ENCODE data around the gene ARHGAP24. TPM values are rescaled to one million over a fixed set of nuclear protein-coding genes. Genes with fewer than 3 reads are reported as not detected.
A peak's percentile ranks its signal among the peaks of the same experiment; 100 is the strongest.

Gene ARHGAP24
- total and polyA plus RNA-seq, 2 experiments from 2014 or later: 0.21 to 0.36 TPM

DNA sequence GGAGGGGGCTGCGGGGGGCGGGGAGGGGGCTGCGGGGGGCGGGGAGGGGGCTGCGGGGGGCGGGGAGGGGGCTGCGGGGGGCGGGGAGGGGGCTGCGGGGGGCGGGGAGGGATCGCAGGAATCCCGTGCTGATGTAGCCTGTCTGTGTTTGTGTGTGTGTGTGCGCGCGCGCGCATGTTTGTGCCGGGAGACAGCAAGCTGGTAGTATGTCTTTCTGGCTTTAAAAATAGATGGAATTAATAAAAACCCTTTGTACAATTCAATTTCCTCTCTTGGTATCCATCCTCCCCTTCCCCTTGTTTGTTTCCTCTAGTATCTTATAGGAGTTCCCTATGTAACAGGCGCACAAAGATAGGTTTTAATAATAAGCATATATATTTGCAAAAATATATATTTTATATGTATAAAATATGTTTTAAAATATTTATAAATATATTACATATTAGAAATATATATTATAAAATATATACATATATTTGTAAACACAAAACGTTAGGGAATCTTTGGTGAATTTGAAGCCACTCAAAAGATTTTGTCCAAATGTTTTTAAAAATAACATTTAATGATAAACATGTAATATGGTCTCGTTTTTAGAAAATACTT is 782 bp downstream of the ARHGAP24 start:
- TF ChIP-seq CTCF (conservative IDR thresholded peaks at IDR 0.05; ENCODE audit: low read depth in 2 of 2) (no peak), EZH2 (IDR thresholded peaks at IDR 0.05; ENCODE audit: low read depth, unreplicated experiment) (no peak), NANOG (IDR thresholded peaks at IDR 0.05; ENCODE audit: borderline replicate concordance) (no peak)
- peak overlapping the region; percentile 73 for H3K4me2 ChIP-seq
- H3K9me3 Mint-ChIP-seq: no peaks in the 10 kb centered on the region
- H2AFZ ChIP-seq: peak overlapping the region; percentile 94; the same call in 1 of the 2 replicates
- H3K27me3 Mint-ChIP-seq (ENCODE audit: insufficient read depth, low read depth, poor library complexity): peaks cover 2% of the 10 kb centered on the region
- H3F3A ChIP-seq (replicated peaks; ENCODE audit: low read depth): no peaks in the 10 kb centered on the region
- no peak overlapping the region for H3K27ac Mint-ChIP-seq
- H3K4me3 Mint-ChIP-seq: peak overlapping the region; percentile 86
- H3K27me3 ChIP-seq (ENCODE audit: insufficient read depth): peaks cover 18% of the 10 kb centered on the region; the same call in 1 of the 2 replicates
- H3K79me2 ChIP-seq (replicated peaks; ENCODE audit: insufficient read depth): no peaks in the 10 kb centered on the region
- ATAC-seq (peak; percentile 7), DNase-seq (ENCODE audit: low spot score) (no peak)
- peaks cover 7% of the 10 kb centered on the region; the same call in 2 of the 3 replicates for H3K4me1 Mint-ChIP-seq
- peaks cover 5% of the 10 kb centered on the region for H3K4me1 ChIP-seq (ENCODE audit: insufficient read depth)
- H3K4me3 ChIP-seq: peak overlapping the region; percentile 62
- H4K20me1 ChIP-seq (replicated peaks; ENCODE audit: insufficient read depth): no peaks in the 10 kb centered on the region; the same call in 1 of the 2 replicates
- H3K27ac ChIP-seq (ENCODE audit: low read depth): no peak overlapping the region
- no peaks in the 10 kb centered on the region for H3K9me2 ChIP-seq (ENCODE audit: insufficient read depth)
- H3K36me3 Mint-ChIP-seq (ENCODE audit: low read depth): no peaks in the 10 kb centered on the region
- H3K36me3 ChIP-seq (ENCODE audit: insufficient read depth): no peaks in the 10 kb centered on the region

- ATAC-seq (no peak), DNase-seq (ENCODE audit: low spot score) (no peak)
- H3K4me2 ChIP-seq: peak overlapping the region; percentile 73; the same call in 1 of the 2 replicates
- peak overlapping the region; percentile 62 for H3K4me3 ChIP-seq
- no peaks in the 10 kb centered on the region for H3F3A ChIP-seq (replicated peaks; ENCODE audit: low read depth)
- peaks cover 18% of the 10 kb centered on the region; the same call in 1 of the 2 replicates for H3K27me3 ChIP-seq (ENCODE audit: insufficient read depth)
- Mint-ChIP-seq H3K4me1 (peaks cover 7% of the 10 kb centered on the region; the same call in 2 of the 3 replicates), H3K36me3 (ENCODE audit: low read depth) (no peaks in the 10 kb centered on the region), H3K4me3 (peak overlapping the region; percentile 36; the same call in 1 of the 3 replicates), H3K27me3 (ENCODE audit: insufficient read depth, low read depth, poor library complexity) (peaks cover 2% of the 10 kb centered on the region), H3K27ac (no peak overlapping the region), H3K9me3 (no peaks in the 10 kb centered on the region)
- no peaks in the 10 kb centered on the region; the same call in 1 of the 2 replicates for H4K20me1 ChIP-seq (replicated peaks; ENCODE audit: insufficient read depth)
- H2AFZ ChIP-seq: no peak overlapping the region
- no peaks in the 10 kb centered on the region for H3K9me2 ChIP-seq (ENCODE audit: insufficient read depth)
- no peaks in the 10 kb centered on the region for H3K79me2 ChIP-seq (replicated peaks; ENCODE audit: insufficient read depth)
- H3K4me1 ChIP-seq (ENCODE audit: insufficient read depth): peaks cover 5% of the 10 kb centered on the region
- H3K36me3 ChIP-seq (ENCODE audit: insufficient read depth): no peaks in the 10 kb centered on the region
- no peak overlapping the region for H3K27ac ChIP-seq (ENCODE audit: low read depth)
- no peak for TF ChIP-seq POLR2AphosphoS5 (IDR thresholded peaks at IDR 0.05; ENCODE audit: low read depth)
- TF ChIP-seq ZNF114 (CRISPR knock-in tag; IDR thresholded peaks at IDR 0.05): no peak
- no peak for TF ChIP-seq CREB1 (CRISPR knock-in tag; IDR thresholded peaks at IDR 0.05; ENCODE audit: low read depth)
- no peak for TF ChIP-seq NANOG (IDR thresholded peaks at IDR 0.05; ENCODE audit: borderline replicate concordance)
- no peak for TF ChIP-seq ETS1 (IDR thresholded peaks at IDR 0.05)
- TF ChIP-seq, protein P1, sequence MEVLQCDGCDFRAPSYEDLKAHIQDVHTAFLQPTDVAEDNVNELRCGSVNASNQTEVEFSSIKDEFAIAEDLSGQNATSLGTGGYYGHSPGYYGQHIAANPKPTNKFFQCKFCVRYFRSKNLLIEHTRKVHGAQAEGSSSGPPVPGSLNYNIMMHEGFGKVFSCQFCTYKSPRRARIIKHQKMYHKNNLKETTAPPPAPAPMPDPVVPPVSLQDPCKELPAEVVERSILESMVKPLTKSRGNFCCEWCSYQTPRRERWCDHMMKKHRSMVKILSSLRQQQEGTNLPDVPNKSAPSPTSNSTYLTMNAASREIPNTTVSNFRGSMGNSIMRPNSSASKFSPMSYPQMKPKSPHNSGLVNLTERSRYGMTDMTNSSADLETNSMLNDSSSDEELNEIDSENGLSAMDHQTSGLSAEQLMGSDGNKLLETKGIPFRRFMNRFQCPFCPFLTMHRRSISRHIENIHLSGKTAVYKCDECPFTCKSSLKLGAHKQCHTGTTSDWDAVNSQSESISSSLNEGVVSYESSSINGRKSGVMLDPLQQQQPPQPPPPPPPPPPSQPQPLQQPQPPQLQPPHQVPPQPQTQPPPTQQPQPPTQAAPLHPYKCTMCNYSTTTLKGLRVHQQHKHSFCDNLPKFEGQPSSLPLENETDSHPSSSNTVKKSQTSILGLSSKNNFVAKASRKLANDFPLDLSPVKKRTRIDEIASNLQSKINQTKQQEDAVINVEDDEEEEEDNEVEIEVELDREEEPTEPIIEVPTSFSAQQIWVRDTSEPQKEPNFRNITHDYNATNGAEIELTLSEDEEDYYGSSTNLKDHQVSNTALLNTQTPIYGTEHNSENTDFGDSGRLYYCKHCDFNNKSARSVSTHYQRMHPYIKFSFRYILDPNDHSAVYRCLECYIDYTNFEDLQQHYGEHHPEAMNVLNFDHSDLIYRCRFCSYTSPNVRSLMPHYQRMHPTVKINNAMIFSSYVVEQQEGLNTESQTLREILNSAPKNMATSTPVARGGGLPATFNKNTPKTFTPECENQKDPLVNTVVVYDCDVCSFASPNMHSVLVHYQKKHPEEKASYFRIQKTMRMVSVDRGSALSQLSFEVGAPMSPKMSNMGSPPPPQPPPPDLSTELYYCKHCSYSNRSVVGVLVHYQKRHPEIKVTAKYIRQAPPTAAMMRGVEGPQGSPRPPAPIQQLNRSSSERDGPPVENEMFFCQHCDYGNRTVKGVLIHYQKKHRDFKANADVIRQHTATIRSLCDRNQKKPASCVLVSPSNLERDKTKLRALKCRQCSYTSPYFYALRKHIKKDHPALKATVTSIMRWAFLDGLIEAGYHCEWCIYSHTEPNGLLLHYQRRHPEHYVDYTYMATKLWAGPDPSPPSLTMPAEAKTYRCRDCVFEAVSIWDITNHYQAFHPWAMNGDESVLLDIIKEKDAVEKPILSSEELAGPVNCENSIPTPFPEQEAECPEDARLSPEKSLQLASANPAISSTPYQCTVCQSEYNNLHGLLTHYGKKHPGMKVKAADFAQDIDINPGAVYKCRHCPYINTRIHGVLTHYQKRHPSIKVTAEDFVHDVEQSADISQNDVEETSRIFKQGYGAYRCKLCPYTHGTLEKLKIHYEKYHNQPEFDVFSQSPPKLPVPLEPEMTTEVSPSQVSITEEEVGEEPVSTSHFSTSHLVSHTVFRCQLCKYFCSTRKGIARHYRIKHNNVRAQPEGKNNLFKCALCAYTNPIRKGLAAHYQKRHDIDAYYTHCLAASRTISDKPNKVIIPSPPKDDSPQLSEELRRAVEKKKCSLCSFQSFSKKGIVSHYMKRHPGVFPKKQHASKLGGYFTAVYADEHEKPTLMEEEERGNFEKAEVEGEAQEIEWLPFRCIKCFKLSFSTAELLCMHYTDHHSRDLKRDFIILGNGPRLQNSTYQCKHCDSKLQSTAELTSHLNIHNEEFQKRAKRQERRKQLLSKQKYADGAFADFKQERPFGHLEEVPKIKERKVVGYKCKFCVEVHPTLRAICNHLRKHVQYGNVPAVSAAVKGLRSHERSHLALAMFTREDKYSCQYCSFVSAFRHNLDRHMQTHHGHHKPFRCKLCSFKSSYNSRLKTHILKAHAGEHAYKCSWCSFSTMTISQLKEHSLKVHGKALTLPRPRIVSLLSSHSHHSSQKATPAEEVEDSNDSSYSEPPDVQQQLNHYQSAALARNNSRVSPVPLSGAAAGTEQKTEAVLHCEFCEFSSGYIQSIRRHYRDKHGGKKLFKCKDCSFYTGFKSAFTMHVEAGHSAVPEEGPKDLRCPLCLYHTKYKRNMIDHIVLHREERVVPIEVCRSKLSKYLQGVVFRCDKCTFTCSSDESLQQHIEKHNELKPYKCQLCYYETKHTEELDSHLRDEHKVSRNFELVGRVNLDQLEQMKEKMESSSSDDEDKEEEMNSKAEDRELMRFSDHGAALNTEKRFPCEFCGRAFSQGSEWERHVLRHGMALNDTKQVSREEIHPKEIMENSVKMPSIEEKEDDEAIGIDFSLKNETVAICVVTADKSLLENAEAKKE (CRISPR knock-in tag; IDR thresholded peaks at IDR 0.05): no peak
These were observed 1.4 kb downstream of the ARHGAP24 start for GRCh38 chr4:85476381-85476780.
